HG03066 (cell line): ENCODE data around the gene CA10.

Experiments
- ATAC-seq: cut with Tn5 transposase; IDR thresholded peaks from one replicate; pipeline ENCODE4 v1.9.1; 2021; ENCODE audit warnings: low read depth; ENCODE audit not compliant: unreplicated experiment

The CA10 gene

DNA sequence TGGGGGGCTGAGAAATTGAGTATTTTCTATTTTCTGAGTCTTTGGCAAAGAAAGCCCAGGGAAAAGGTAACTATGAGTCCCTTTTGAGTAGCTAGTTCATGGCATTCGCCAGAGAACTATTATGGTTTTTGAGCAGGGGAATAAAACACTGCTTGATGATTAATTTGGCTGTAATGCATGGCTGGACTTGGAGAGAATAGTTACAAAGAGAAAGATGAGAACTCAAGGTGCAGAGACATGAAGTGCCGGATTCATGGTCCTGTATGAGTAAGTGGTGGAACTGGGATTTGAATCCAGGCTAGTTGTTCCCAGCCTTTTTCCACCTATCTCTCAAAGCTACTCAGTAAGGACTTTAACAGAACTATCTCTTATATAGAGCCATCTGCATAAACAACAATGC is 266.6 kb downstream of the CA10 start:
- ATAC-seq: no peak

- no peak for ATAC-seq
These were observed 267.8 kb downstream of the CA10 start for GRCh38 chr17:51890710-51891109.

- no peak for ATAC-seq
These were observed 269.7 kb downstream of the CA10 start for GRCh38 chr17:51888816-51889215.

DNA sequence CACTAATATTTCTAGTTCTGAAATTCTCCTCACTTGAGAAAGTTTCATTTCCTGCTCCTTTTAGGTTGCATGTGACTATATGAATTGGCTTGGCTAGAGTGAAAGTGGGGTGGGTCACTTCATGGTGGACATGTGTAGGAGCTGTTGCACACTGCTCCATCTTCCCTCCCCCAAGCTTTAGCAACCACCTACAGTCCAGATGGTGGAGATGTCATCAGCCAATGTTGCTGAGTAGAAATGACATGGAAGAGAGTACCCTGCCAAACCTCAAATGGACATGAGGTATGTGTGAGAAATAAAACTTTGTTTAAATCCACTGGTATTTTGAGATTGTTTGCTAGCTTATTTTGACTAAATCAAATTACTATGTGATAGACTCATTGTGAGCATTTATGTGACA is 281.5 kb downstream of the CA10 start:
- no peak for ATAC-seq

- no peak for ATAC-seq
These were observed 285.2 kb downstream of the CA10 start for GRCh38 chr17:51873302-51873701.

GRCh38 chr17:51869387-51869786 is 289.1 kb downstream of the CA10 start:
- no peak for ATAC-seq

DNA sequence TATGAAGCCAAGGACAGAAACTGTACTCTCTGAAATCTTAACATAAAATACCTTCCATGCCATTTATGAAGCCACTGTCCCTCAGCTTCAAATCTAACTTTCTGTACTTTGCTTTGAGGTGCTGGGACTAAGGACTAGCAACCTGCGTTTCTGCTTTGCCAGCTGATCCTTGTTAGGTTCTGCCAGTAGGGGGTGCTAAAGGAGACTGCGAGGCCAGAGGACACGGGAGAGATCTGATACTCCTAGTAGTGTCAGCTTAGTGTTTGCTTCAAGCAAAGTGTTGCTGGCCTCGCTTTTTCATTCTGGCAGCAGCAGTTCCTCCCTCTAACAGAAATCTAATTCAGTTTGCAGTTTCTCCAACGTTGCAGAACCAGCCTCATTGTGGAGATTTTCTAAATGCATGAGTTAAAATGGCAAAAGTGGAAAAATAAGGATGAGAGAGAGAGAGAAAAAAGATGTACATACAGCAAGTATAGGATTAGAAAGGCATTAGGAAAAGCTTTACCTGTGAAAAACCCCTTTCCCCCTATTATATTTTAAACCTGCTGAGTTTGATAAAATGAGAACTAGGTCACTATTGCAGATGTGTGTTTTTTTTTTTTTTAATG is 297.5 kb downstream of the CA10 start:
- ATAC-seq: no peak

- no peak for ATAC-seq
These were observed 301.4 kb downstream of the CA10 start for GRCh38 chr17:51857052-51857597.

DNA sequence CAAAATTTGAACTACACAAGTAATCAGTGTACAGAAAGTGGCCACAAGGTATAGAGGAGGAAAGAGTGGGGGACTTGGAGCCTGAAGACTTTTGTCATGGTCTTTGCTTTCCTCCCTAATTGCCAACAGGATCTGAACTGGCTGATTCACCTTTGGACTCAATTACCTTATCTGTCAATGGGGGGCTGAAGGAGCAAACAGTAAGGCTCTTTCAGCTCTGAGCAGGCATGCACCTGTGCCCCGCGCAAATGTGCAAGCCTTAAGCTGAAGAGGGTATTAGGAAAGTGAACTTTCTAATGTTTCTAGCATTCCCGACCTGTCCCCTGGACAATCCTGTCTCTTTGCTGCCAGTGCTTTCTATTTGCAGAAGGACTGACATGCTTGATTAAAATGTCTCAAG is 302.7 kb downstream of the CA10 start:
- ATAC-seq: no peak

GRCh38 chr17:51853857-51854256 is 304.7 kb downstream of the CA10 start:
- ATAC-seq: no peak

GRCh38 chr17:51852603-51853002 is 305.9 kb downstream of the CA10 start:
- no peak for ATAC-seq

DNA sequence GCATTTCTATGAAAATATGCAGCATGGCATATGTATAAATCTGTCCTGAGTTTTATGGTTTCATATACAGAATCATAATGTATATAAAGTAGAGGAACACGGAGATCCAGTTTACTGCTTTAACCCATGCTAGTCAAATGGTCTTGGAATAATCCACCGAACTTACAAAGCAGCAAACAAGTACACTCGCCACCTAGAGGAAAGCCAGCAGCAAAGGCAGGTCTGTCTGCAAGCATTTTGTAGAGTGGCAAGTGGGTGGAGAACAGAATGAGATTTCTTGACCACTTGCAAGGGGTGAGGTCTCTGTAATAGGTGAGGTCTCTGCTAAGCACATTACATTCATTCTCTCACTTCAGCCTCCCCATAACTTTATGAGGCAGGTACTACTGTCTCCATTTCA is 308.3 kb downstream of the CA10 start:
- no peak for ATAC-seq

DNA sequence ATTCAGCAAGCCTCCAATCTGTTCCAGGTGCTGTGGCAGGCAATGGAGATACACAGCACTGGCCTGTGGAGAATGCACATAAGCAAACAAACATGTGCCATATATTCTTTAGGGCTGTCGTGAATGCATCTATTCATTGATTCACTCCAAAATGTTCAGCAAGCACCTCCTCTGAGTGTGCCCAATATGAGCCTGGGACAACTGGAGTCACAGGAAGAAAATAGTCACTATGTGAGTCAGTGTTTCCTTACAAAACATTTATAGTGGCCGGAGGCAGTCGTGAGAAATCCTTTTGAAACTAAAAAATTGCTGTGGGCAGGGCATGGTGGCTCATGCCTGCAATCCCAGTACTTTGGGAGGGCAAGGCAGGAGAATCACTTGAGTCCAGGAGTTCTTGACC is 310.1 kb downstream of the CA10 start:
- no peak for ATAC-seq

- no peak for ATAC-seq
These were observed 311.9 kb downstream of the CA10 start for GRCh38 chr17:51846566-51846965.

DNA sequence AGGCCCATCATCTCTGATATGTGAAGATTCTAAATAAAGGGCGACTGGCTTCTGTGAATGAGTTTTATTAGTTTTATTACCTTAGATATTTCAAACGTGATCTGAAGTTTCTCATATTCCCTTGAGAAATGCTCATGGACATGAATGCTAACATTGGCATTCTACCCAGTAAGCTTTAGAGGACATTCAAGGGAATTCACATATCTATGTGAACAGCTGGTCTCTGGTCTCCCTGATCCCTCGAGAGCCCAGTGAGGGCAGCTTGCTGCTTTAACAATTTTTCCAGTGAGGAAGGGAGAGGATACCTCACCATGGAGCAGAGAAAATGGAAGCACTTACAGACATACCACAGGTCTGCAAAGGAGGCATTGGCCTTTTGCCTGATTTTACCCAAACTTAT is 312.7 kb downstream of the CA10 start:
- ATAC-seq: no peak

GRCh38 chr17:51842763-51843162 is 315.8 kb downstream of the CA10 start:
- no peak for ATAC-seq

GRCh38 chr17:51841669-51842068 is 316.8 kb downstream of the CA10 start:
- no peak for ATAC-seq

GRCh38 chr17:51840688-51841087 is 317.8 kb downstream of the CA10 start:
- no peak for ATAC-seq

DNA sequence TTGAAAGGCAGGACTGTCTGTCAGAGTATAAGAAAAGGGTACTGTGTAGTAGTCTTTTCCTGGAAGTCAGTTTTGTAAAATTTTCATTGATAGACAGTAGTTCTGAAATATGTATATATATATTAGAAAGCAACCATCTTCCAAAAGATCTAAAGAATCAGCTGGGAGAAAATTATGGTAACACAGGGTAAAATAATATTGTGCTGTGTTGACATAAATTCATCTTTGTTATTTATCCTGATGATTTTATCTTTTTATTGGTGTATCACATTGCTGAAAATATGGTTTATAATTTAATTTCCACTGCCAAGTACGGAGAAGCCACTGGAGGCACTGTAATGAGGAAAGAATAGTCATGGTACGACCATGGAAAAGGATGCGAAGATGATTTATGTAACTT is 324.9 kb downstream of the CA10 start:
- ATAC-seq: no peak

DNA sequence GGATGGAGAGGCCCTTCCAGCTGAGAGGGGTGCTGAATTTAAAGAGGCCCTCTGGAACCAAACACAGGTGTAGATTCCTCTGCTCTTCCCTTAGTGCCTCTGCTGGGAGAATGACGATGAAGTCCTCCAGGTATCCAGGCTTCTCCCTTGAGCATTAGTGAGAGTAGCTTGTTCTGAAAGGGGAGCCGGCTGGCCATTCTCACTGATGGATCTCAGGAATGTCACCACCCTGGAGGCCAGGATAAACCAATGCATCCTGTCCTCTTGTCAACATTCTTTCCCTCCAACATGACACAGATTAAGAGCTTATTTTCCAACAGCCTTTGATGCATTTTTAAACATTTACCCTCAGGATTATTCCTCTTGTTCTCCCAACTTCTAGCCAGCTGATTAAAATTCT is 325.5 kb downstream of the CA10 start:
- ATAC-seq: no peak

DNA sequence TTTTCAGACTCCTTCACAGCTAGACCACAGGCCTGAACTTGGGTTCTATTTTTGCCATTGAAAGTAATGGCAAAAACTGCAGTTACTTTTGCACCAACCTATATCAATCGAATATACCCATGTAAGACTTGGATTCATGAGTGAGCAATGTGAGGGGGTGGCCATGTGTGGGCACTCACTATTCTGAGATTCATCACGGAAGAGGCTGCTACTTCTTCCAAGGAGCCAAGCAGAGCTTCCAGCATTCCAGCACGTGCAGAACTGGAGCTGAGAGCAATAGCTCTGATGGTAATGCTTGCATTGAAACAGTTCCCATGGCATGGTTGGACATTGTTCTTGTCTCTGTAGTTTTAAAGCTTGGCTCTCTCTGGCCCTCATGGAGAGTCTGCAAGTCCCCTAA is 327.6 kb downstream of the CA10 start:
- no peak for ATAC-seq

DNA sequence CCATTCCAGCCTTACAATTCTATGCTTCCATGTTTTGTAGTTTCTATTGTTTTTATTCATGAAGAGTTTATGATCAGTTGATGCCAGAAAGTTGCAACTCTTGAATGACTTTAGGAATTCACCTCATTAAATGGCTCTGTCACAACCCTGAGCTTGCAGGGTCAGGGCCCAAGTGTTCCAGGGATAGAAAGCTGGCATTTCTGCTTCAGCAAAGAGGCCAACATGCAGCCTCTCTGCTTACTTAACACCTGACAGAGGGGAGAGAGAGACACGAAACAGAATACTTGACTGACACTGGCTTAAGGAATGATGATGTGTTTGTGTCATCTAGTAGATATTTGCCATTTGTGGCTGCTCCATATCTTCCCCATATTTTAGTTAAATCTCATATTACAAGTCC is 328.1 kb downstream of the CA10 start:
- ATAC-seq: no peak

DNA sequence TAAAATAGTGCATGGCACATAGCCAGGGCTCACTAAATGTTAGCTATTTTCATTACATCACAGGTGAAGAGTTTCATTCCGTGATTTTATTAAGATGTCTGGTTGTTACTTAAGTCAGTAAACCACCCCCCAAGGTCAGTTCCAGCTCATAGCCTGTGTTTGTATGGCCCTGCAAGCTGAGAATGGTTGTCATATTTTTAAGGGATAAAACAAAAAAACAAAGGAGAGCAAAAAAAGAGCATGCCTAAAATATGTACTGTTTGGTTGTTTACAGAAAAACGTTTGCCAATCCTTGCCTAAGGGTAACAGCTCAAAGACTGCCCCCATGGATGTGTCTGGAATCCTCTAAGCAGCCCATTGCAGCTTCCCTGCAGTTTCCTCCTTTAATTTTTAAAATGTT is 329.6 kb downstream of the CA10 start:
- no peak for ATAC-seq
